Right atrium auricular region (tissue), 2 donors: Measurements from ENCODE around the gene HLTF. TPM values are rescaled to one million over a fixed set of nuclear protein-coding genes. Genes with fewer than 3 reads are reported as not detected.
A peak's percentile ranks its signal among the peaks of the same experiment; 100 is the strongest.

Source experiments
- DNase-seq: peaks from one replicate; pipeline ENCODE4 v3.0.0-alpha.2; 2019; ENCODE audit warnings: low spot score
- H3K27ac ChIP-seq, 2 donors: fragments of 200-600 bp; sonication (generic); 1 replicate in 1 of 2; 2 replicates in 1 of 2; pipeline ENCODE4 v1.5.1; 2016 to 2019
- H3K27me3 ChIP-seq, 2 donors: fragments of 200-600 bp; sonication (generic); one replicate each; pipeline versions ENCODE4 v1.5.1 to v1.6.0; 2017 to 2019
- H3K36me3 ChIP-seq: fragments of 200-600 bp; sonication (generic); one replicate; pipeline ENCODE4 v1.5.1; 2016
- H3K4me1 ChIP-seq, 2 donors: fragments of 200-600 bp; sonication (generic); one replicate each; pipeline versions ENCODE4 v1.5.1 to v1.6.0; 2017 to 2019
- H3K4me3 ChIP-seq, 2 donors: fragments of 200-600 bp; sonication (generic); 1 replicate in 1 of 2; 2 replicates in 1 of 2; pipeline ENCODE4 v1.5.1; 2017 to 2019; ENCODE audit warnings: mild to moderate bottlenecking in 1 of 2, moderate library complexity in 1 of 2
- H3K9me3 ChIP-seq, 2 donors: fragments of 200-600 bp; sonication (generic); one replicate each; pipeline ENCODE4 v1.5.1; 2019
- CTCF ChIP-seq, 2 donors: fragments of 200-600 bp; sonication (generic); IDR thresholded peaks; one replicate each; pipeline ENCODE4 v1.5.1; 2019; ENCODE audit warnings: antibody characterized with exemption in 2 of 2
- total RNA-seq, 2 donors: library from RNA; depleted of rRNA; stranded (reverse); fragments of >200 nt; gene quantifications; one replicate each; pipeline ENCODE4 v1.1.0, GENCODE V29; 2016

Gene HLTF
- total RNA-seq: 10 to 100 TPM in 1 of 2 donors, 1 to 10 TPM in 1; 9.2 to 24.8 TPM

DNA sequence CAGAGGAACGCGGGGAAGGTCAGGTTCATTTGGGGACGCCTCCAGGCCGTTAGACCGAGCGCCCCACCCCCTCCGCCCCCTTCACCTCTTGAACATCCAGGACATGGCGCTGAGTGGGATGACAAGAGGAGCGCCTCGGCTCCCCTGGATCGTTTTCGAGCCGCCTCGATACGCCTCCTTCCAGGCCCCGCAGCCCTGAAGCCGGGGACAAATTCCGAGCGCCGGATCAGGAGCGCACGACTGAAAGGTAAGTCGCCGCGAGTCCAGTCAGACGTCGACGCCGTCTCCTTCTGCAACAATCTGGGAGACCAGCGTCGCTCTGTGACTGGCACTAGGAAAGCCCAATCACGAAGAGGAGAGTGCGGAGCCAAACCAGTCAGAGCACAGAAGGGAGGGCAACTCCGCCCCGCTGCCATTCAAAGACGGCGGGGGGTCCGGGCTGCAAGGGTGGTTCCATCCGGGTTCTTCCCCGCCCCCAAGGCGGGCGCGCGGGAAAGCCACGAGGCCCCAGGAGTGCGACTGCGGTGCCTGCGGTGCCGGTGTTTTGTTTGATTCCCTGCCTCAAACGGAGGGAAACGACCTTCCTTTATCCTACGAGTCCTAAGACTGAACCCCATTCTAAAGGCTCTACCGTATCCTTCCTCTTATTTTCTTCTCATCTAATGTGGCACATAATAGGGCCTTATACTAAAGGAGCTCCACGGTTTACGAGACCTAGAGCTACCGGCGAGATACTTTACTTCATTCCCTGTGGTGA, at the start of gene HLTF:
Gene HLTF (minus strand): TSS at position 302 of the 757 bp plus-strand sequence. CDS start 197 bp downstream, at position 105.
- TF ChIP-seq CTCF (IDR thresholded peaks at IDR 0.05): no peak
- no peaks in the 10 kb centered on the region for H3K36me3 ChIP-seq
- DNase-seq: peak; percentile 94

GRCh38 chr3:149134575-149134974, 48.2 kb upstream of the HLTF start:
- H3K4me1 ChIP-seq: peaks cover 0 to 16% of the 10 kb centered on the region in 2 donors
- H3K27ac ChIP-seq: no peak overlapping the region
- H3K36me3 ChIP-seq: no peaks in the 10 kb centered on the region
- no peak overlapping the region for H3K4me3 ChIP-seq
- no peak for DNase-seq
- TF ChIP-seq CTCF (IDR thresholded peaks at IDR 0.05): no peak
- no peaks in the 10 kb centered on the region for H3K27me3 ChIP-seq
- no peaks in the 10 kb centered on the region for H3K9me3 ChIP-seq

More for the DNA sequence above, at the start of gene HLTF:
- Histone ChIP-seq H3K27ac (peak within 1 kb of the TSS; percentile 70 to 77), H3K4me1 (peaks cover 0 to 13% of the 10 kb centered on the region in 2 donors), H3K4me3 (peak within 1 kb of the TSS; percentile 75 to 80), H3K27me3 (no peaks in the 10 kb centered on the region), H3K9me3 (no peaks in the 10 kb centered on the region)

DNA sequence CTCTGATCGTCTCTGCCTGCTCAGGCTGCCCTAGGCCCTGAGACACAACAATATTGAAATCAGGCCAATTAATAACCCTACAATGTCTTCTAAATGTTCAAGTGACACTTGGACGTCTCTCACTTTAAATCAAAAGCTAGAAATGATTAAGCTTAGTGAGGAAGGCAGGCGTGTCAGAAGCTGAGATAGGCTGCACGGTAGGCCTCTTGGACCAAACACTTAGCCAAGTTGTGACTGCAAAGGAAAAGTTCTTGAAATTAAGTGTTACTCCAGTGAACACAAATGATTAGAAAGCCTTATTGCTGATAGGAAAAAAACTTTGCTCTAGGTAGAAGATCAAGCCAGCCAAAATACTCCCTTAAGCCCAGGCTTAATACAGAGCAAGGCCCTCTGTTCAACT, 45.3 kb upstream of the HLTF start:
- H3K27ac ChIP-seq: peak overlapping the region; percentile 22 to 83
- H3K4me1 ChIP-seq: peaks cover 0 to 24% of the 10 kb centered on the region in 2 donors
- H3K4me3 ChIP-seq: no peak overlapping the region
- no peaks in the 10 kb centered on the region for H3K36me3 ChIP-seq
- no peak for TF ChIP-seq CTCF (IDR thresholded peaks at IDR 0.05)
- no peaks in the 10 kb centered on the region for H3K9me3 ChIP-seq
- H3K27me3 ChIP-seq: no peaks in the 10 kb centered on the region
- no peak for DNase-seq

- peak within 1 kb of the TSS; percentile 83 to 88 for H3K27ac ChIP-seq
- no peaks in the 10 kb centered on the region for H3K36me3 ChIP-seq
- no peaks in the 10 kb centered on the region for H3K9me3 ChIP-seq
- peaks cover 0 to 24% of the 10 kb centered on the region in 2 donors for H3K4me1 ChIP-seq
- H3K4me3 ChIP-seq: peak within 1 kb of the TSS; percentile 80 to 90
- H3K27me3 ChIP-seq: no peaks in the 10 kb centered on the region
- peak; percentile 94 for DNase-seq
- TF ChIP-seq CTCF (IDR thresholded peaks at IDR 0.05): peak in 1 of 2 donors; percentile 29
Measured at GRCh38 chr3:149129326-149130205, 43.2 kb upstream of the HLTF start, which contains the start of gene HPS3. Gene HPS3, plus strand, starts transcription at chr3:149129638. Its CDS starts 86 bp downstream, at chr3:149129724.

- Histone ChIP-seq H3K36me3 (no peaks in the 10 kb centered on the region), H3K4me3 (peak overlapping the region; percentile 80 to 90), H3K4me1 (peaks cover 0 to 24% of the 10 kb centered on the region in 2 donors), H3K27me3 (no peaks in the 10 kb centered on the region), H3K9me3 (no peaks in the 10 kb centered on the region), H3K27ac (peak overlapping the region; percentile 83 to 88)
- DNase-seq: no peak
- no peak for TF ChIP-seq CTCF (IDR thresholded peaks at IDR 0.05)
Measured at GRCh38 chr3:149128821-149129220, 42.5 kb upstream of the HLTF start.
